Common myeloid progenitor, CD34-positive (primary cell): ENCODE data around the gene MACROD1.

Experiments used
- CTCF ChIA-PET: fragments of 350-600 bp; sonication (Branson Sonifier 250); formaldehyde crosslinking; loops from one replicate; lab custom pipeline; 2021; ENCODE audit warnings: antibody characterized with exemption; lab: Charles Lee
- POLR2A ChIA-PET: fragments of 350-600 bp; sonication (Branson Sonifier 250); formaldehyde crosslinking; loops from one replicate; lab custom pipeline; 2021; ENCODE audit warnings: antibody characterized with exemption; lab: Charles Lee
- DNase-seq, 3 donors: peaks; one replicate each; pipeline versions ENCODE4 v3.0.0 to v3.0.0-alpha.2; 2013
- H3K27ac ChIP-seq, 2 experiments: 1 replicate in 1 of 2; 2 replicates in 1 of 2; pipeline ENCODE4 v1.7.0; 2013; ENCODE audit warnings: inconsistent platforms in 2 of 2, low read length in 2 of 2, mild to moderate bottlenecking in 2 of 2, low read depth in 1 of 2, moderate library complexity in 1 of 2; ENCODE audit not compliant: severe bottlenecking in 2 of 2, insufficient read depth in 1 of 2, poor library complexity in 1 of 2
- H3K27me3 ChIP-seq, 5 experiments: replicated peaks in 2 of 5; 1 replicate in 3 of 5; 2 replicates in 2 of 5; pipeline versions ENCODE4 v1.6.1 to v1.7.0; 2013; ENCODE audit warnings: low read length in 4 of 5, mild to moderate bottlenecking in 2 of 5, moderate library complexity in 2 of 5, inconsistent platforms in 1 of 5; ENCODE audit not compliant: insufficient read depth in 5 of 5, control insufficient read depth in 4 of 5
- H3K36me3 ChIP-seq, 4 experiments: 1 replicate in 2 of 4; 2 replicates in 2 of 4; pipeline versions ENCODE4 v1.6.1 to v1.7.0; 2013; ENCODE audit warnings: low read length in 3 of 4, control low read depth in 1 of 4, mild to moderate bottlenecking in 1 of 4; ENCODE audit not compliant: control insufficient read depth in 4 of 4, insufficient read depth in 4 of 4
- H3K4me1 ChIP-seq, 4 experiments: 1 replicate in 3 of 4; 2 replicates in 1 of 4; pipeline versions ENCODE4 v1.6.1 to v1.7.1; 2013; ENCODE audit warnings: low read length in 3 of 4, mild to moderate bottlenecking in 3 of 4, control low read depth in 1 of 4, inconsistent platforms in 1 of 4, moderate library complexity in 1 of 4; ENCODE audit not compliant: control insufficient read depth in 4 of 4, insufficient read depth in 4 of 4; ENCODE audit errors: control extremely low read depth in 1 of 4
- H3K4me3 ChIP-seq, 7 experiments: 1 replicate in 4 of 7; 2 replicates in 3 of 7; pipeline versions ENCODE4 v1.5.1 to v1.7.0; 2013; ENCODE audit warnings: mild to moderate bottlenecking in 7 of 7, low read length in 6 of 7, moderate library complexity in 6 of 7, inconsistent platforms in 2 of 7, low read depth in 2 of 7, control low read depth in 1 of 7; ENCODE audit not compliant: insufficient read depth in 4 of 7, control insufficient read depth in 1 of 7; ENCODE audit errors: extremely low read depth in 1 of 7
- H3K9me3 ChIP-seq, 5 experiments: 1 replicate in 4 of 5; 2 replicates in 1 of 5; pipeline versions ENCODE4 v1.6.1 to v1.7.1; 2013; ENCODE audit warnings: low read length in 4 of 5, mild to moderate bottlenecking in 2 of 5, inconsistent platforms in 1 of 5, low read depth in 1 of 5, moderate library complexity in 1 of 5; ENCODE audit not compliant: control insufficient read depth in 4 of 5, insufficient read depth in 2 of 5; ENCODE audit errors: control extremely low read depth in 1 of 5
- WGBS: methylation state at CpG from one replicate; pipeline ENCODE4 v1.1.5; 2013; ENCODE audit not compliant: insufficient coverage; 5-methylcytosine and 5-hydroxymethylcytosine counted together

MACROD1 gene

GRCh38 chr11:64115531-64116522, 50.1 kb downstream of the MACROD1 start:
- no peak for DNase-seq
- POLR2A ChIA-PET, result interaction anchor here (0.7 kb wide), 1 partner anchor 115 kb away, joined by 4 read pairs; no protein-coding TSS in a partner anchor
- 98% methylated on average over 36 of the region's 47 CpGs for WGBS
- Histone ChIP-seq H3K4me1 (no peaks in the 10 kb centered on the region), H3K27ac (no peak overlapping the region), H3K36me3 (no peaks in the 10 kb centered on the region), H3K4me3 (no peak overlapping the region), H3K9me3 (no peaks in the 10 kb centered on the region), H3K27me3 (no peaks in the 10 kb centered on the region)
- CTCF ChIA-PET, result interaction anchor here (0.9 to 1.3 kb wide), 3 partner anchors 33 to 114 kb away, joined by 3 read pairs; no protein-coding TSS in a partner anchor

- CTCF ChIA-PET, result no interaction called here
- no peak overlapping the region for H3K27ac ChIP-seq
- DNase-seq, result no peak
- H3K36me3 ChIP-seq, result no peaks in the 10 kb centered on the region
- POLR2A ChIA-PET, result no interaction called here
- no peaks in the 10 kb centered on the region for H3K4me1 ChIP-seq
- no peak overlapping the region for H3K4me3 ChIP-seq
- WGBS, result 85% methylated on average over 2 of the region's 2 CpGs
- H3K9me3 ChIP-seq, result no peaks in the 10 kb centered on the region
- H3K27me3 ChIP-seq, result no peaks in the 10 kb centered on the region
Measured at GRCh38 chr11:64114231-64114630, 51.7 kb downstream of the MACROD1 start.

- H3K36me3 ChIP-seq, result no peaks in the 10 kb centered on the region
- 88% methylated on average over 1 of the region's 2 CpGs for WGBS
- H3K9me3 ChIP-seq, result no peaks in the 10 kb centered on the region
- ChIA-PET POLR2A (no interaction called here), CTCF (no interaction called here)
- no peak overlapping the region for H3K4me3 ChIP-seq
- no peak for DNase-seq
- H3K27me3 ChIP-seq, result no peaks in the 10 kb centered on the region
- H3K27ac ChIP-seq, result no peak overlapping the region
- no peaks in the 10 kb centered on the region for H3K4me1 ChIP-seq
Measured at GRCh38 chr11:64113462-64113780, 52.5 kb downstream of the MACROD1 start.

- DNase-seq, result no peak
- 71% methylated on average over 2 of the region's 3 CpGs for WGBS
- Histone ChIP-seq H3K9me3 (no peaks in the 10 kb centered on the region), H3K36me3 (no peaks in the 10 kb centered on the region), H3K4me1 (no peaks in the 10 kb centered on the region), H3K27ac (no peak overlapping the region), H3K27me3 (no peaks in the 10 kb centered on the region), H3K4me3 (no peak overlapping the region)
- ChIA-PET CTCF (no interaction called here), POLR2A (no interaction called here)
Measured at GRCh38 chr11:64112771-64113461, 53.0 kb downstream of the MACROD1 start.

- Histone ChIP-seq H3K36me3 (no peaks in the 10 kb centered on the region), H3K27me3 (no peaks in the 10 kb centered on the region), H3K4me1 (no peaks in the 10 kb centered on the region), H3K27ac (no peak overlapping the region), H3K4me3 (no peak overlapping the region), H3K9me3 (no peaks in the 10 kb centered on the region)
- DNase-seq, result no peak
- POLR2A ChIA-PET, result no interaction called here
- CTCF ChIA-PET, result interaction anchor here (1.3 to 1.6 kb wide), 2 partner anchors 8 to 111 kb away, joined by 4 to 6 read pairs; no protein-coding TSS in a partner anchor
- WGBS, result 90% methylated on average over 21 of the region's 21 CpGs
Measured at GRCh38 chr11:64110465-64111375, 55.2 kb downstream of the MACROD1 start.

GRCh38 chr11:64109332-64109731, 56.6 kb downstream of the MACROD1 start:
- ChIA-PET CTCF (interaction anchor here (1.6 kb wide), 1 partner anchor 110 kb away, joined by 6 read pairs; no protein-coding TSS in a partner anchor), POLR2A (no interaction called here)
- H3K9me3 ChIP-seq, result no peaks in the 10 kb centered on the region
- 100% methylated on average over 1 of the region's 8 CpGs for WGBS
- H3K27me3 ChIP-seq, result no peaks in the 10 kb centered on the region
- no peak overlapping the region for H3K27ac ChIP-seq
- H3K4me3 ChIP-seq, result no peak overlapping the region
- DNase-seq, result no peak
- no peaks in the 10 kb centered on the region for H3K4me1 ChIP-seq
- H3K36me3 ChIP-seq, result no peaks in the 10 kb centered on the region
